ENCODE data around the gene DNAH17.
A peak's percentile ranks its signal among the peaks of the same experiment; 100 is the strongest.

DNAH17 gene

GRCh38 chr17:78476149-78476548 lies 101.0 kb downstream of the DNAH17 start:
- no peak for TF ChIP-seq CTCF (conservative IDR thresholded peaks at IDR 0.05; ENCODE audit: low read length)
- no peak for DNase-seq (ENCODE audit: low read depth)

GRCh38 chr17:78475211-78475610 lies 102.0 kb downstream of the DNAH17 start:
- DNase-seq (ENCODE audit: low read depth) = no peak
- no peak for TF ChIP-seq CTCF (conservative IDR thresholded peaks at IDR 0.05; ENCODE audit: low read length)
- H3K4me3 ChIP-seq (ENCODE audit: low read length) = no peak overlapping the region

More at GRCh38 chr17:78476149-78476548, 101.0 kb downstream of the DNAH17 start:
- H3K4me3 ChIP-seq (ENCODE audit: low read length) = no peak overlapping the region

- TF ChIP-seq CTCF (conservative IDR thresholded peaks at IDR 0.05; ENCODE audit: low read length) = no peak
- no peak for DNase-seq (ENCODE audit: low read depth)
- H3K4me3 ChIP-seq (ENCODE audit: low read length) = no peak overlapping the region
Measured at GRCh38 chr17:78474614-78475146, 102.5 kb downstream of the DNAH17 start.

- DNase-seq (ENCODE audit: low read depth) = peak; percentile 4
- no peak overlapping the region for H3K4me3 ChIP-seq (ENCODE audit: low read length)
- no peak for TF ChIP-seq CTCF (conservative IDR thresholded peaks at IDR 0.05; ENCODE audit: low read length)
Measured at GRCh38 chr17:78473951-78474613, 103.1 kb downstream of the DNAH17 start.

GRCh38 chr17:78472035-78472905 lies 104.9 kb downstream of the DNAH17 start:
- no peak for TF ChIP-seq CTCF (conservative IDR thresholded peaks at IDR 0.05; ENCODE audit: low read length)
- H3K4me3 ChIP-seq (ENCODE audit: low read length) = no peak overlapping the region
- no peak for DNase-seq (ENCODE audit: low read depth)

GRCh38 chr17:78471635-78472034 lies 105.6 kb downstream of the DNAH17 start:
- DNase-seq (ENCODE audit: low read depth) = no peak
- no peak for TF ChIP-seq CTCF (conservative IDR thresholded peaks at IDR 0.05; ENCODE audit: low read length)
- H3K4me3 ChIP-seq (ENCODE audit: low read length) = no peak overlapping the region

Data from AG10803 (cell line).